OCI-LY7 (cell line): ENCODE results near the gene SLC18A3.

Experiments used
- EZH2phosphoT487 ChIP-seq: fragments of 200-600 bp; sonication (generic); IDR thresholded peaks from 2 replicates; pipeline ENCODE4 v1.6.1; 2018; ENCODE audit warnings: low read depth, borderline replicate concordance, mild to moderate bottlenecking, mixed run types, antibody characterized with exemption, low read length, moderate library complexity, mixed read lengths
- TF ChIP-seq, protein P1 (sequence below): fragments of 200-600 bp; sonication (generic); conservative IDR thresholded peaks from 2 replicates; pipeline ENCODE4 v1.5.1; 2014; ENCODE audit warnings: mild to moderate bottlenecking, antibody characterized with exemption, low read length, moderate library complexity, mixed read lengths

DNA sequence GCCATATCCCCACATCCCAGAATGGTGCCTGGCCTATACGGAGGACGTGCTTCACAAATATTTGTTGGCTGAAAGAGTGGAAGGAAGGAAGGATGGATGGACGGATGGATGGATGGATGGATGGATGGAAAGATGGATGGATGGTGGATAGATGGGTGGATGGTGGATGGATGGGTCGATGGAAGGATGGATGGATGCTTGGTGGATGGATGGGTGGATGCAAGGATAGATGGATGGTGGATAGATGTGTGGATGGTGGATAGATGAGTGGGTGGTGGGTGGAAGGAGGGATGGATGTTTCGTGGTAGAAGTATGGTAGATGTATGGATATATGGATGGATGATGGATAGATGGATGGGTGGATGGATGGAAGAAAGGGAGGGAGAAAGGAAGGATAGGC, 14.5 kb downstream of the SLC18A3 start:
- TF ChIP-seq, protein P1, sequence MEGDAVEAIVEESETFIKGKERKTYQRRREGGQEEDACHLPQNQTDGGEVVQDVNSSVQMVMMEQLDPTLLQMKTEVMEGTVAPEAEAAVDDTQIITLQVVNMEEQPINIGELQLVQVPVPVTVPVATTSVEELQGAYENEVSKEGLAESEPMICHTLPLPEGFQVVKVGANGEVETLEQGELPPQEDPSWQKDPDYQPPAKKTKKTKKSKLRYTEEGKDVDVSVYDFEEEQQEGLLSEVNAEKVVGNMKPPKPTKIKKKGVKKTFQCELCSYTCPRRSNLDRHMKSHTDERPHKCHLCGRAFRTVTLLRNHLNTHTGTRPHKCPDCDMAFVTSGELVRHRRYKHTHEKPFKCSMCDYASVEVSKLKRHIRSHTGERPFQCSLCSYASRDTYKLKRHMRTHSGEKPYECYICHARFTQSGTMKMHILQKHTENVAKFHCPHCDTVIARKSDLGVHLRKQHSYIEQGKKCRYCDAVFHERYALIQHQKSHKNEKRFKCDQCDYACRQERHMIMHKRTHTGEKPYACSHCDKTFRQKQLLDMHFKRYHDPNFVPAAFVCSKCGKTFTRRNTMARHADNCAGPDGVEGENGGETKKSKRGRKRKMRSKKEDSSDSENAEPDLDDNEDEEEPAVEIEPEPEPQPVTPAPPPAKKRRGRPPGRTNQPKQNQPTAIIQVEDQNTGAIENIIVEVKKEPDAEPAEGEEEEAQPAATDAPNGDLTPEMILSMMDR = no peak
- no peak for TF ChIP-seq EZH2phosphoT487
